Adrenal gland (tissue), 12 donors: ENCODE data around the gene ZNF593. TPM values are rescaled to one million over a fixed set of nuclear protein-coding genes. Genes with fewer than 3 reads are reported as not detected.

Source experiments
- DNase-seq, 7 donors: peaks; one replicate each; pipeline ENCODE4 v3.0.0-alpha.2; 2019 to 2020
- H3K27ac ChIP-seq, 5 donors: fragments of 200-600 bp; sonication (generic) in 4 of 5; 1 replicate in 3 of 5; 2 replicates in 2 of 5; pipeline versions ENCODE4 v1.5.1 to v1.8.0; 2016 to 2020; ENCODE audit warnings: mild to moderate bottlenecking in 1 of 5
- H3K27me3 ChIP-seq: fragments of 200-600 bp; 2 replicates; pipeline ENCODE4 v1.8.0; 2021
- H3K36me3 ChIP-seq, 2 donors: fragments of 200-600 bp; replicated peaks in 1 of 2; 1 replicate in 1 of 2; 2 replicates in 1 of 2; pipeline versions ENCODE4 v1.5.1 to v1.8.0; 2018 to 2022
- H3K4me1 ChIP-seq, 2 donors: fragments of 200-600 bp; replicated peaks in 1 of 2; 1 replicate in 1 of 2; 2 replicates in 1 of 2; pipeline versions ENCODE4 v1.5.1 to v1.8.0; 2018 to 2021
- H3K4me3 ChIP-seq, 4 donors: fragments of 200-600 bp; sonication (generic) in 3 of 4; one replicate each; pipeline ENCODE4 v1.5.1; 2016 to 2018
- H3K9me3 ChIP-seq, 3 donors: fragments of 200-600 bp; sonication (generic) in 1 of 3; replicated peaks in 1 of 3; 1 replicate in 2 of 3; 2 replicates in 1 of 3; pipeline versions ENCODE4 v1.5.1 to v1.8.0; 2016 to 2021
- CTCF ChIP-seq, 6 experiments: fragments of 450-650 bp in 4 of 6; fragments of 200-600 bp in 2 of 6; sonication (generic) in 1 of 6; IDR thresholded peaks; 1 replicate in 5 of 6; 2 replicates in 1 of 6; pipeline versions ENCODE4 v1.5.1 to v1.8.0; 2016 to 2021; ENCODE audit warnings: antibody characterized with exemption in 6 of 6, mild to moderate bottlenecking in 2 of 6, moderate library complexity in 1 of 6
- POLR2A ChIP-seq, 2 donors: fragments of 450-650 bp; IDR thresholded peaks; one replicate each; pipeline ENCODE4 v1.6.1; 2017; ENCODE audit warnings: antibody characterized with exemption in 2 of 2, mild to moderate bottlenecking in 2 of 2, moderate library complexity in 1 of 2
- WGBS, 4 donors: extraction: QIAGEN DNeasy Blood & Tissue Kit in 2 of 4; methylation state at CpG; one replicate each; pipeline versions ENCODE4 v1.1.5 to v1.1.7; 2013 to 2017; 5-methylcytosine and 5-hydroxymethylcytosine counted together
- intact Hi-C, 2 donors: fragments of 100-400 bp; cut with DNase I; formaldehyde crosslinking; loops; one replicate each; pipeline versions ENCODE4 v1.14.1 to v1.15.0; 2022 to 2023
- polyA plus RNA-seq, 3 donors: library from polyadenylated mRNA; stranded (reverse); fragments of 200-250 nt in 2 of 3; fragments of 350-450 nt in 1 of 3; fragmentation: Illumina TruSeq in 1 of 3; extraction: RNeasy Lipid Tissue Mini Kit (QIAGEN cat#74804) in 1 of 3; gene quantifications; one replicate each; pipeline ENCODE4 v1.2.3, GENCODE V29; 2013 to 2014
- total RNA-seq, 9 donors: library from RNA; depleted of rRNA in 4 of 9; stranded (reverse); fragments of >200 nt in 4 of 9; fragments of 120-200 nt in 1 of 9; fragmentation: NEBNext Ultra II Directional in 1 of 9; extraction: Animal tissue kit (Norgen Biotek cat#: 25700) in 1 of 9; gene quantifications; one replicate each; pipeline versions ENCODE4 v1.1.0 to v1.2.4, GENCODE V29; 2013 to 2023
- donor health status: healthy with polysubstance abuse.
- donor health status: Bipolar disorder and iron deficiency.
- donor health status: DM: yes; HTN: yes; CAD: no.
- donor health status: DM: no; HTN: no; CAD: no.
- donor health status: DM: no; HTN: no; CAD: no.
- donor health status: DM: yes; HTN: yes; CAD: no.

The ZNF593 gene
- total and polyA plus RNA-seq, 12 donors = 9.8 to 113 (median 31.7) TPM

DNA sequence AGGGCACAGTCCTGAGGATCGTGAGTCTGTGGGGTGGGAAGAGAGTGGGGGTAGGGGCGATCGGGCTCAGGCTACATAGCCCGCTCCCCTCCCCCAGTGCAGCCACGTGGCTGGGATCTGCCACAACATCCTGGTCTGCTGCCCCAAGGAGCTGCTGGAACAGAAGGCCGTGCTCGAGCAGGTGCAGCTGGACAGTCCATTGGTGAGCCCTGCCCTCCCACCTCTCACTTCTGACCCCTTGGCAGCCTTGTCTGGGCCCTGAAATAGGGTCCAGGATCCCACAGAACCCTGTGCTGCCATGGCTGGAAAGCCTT, 12.6 kb downstream of the ZNF593 start:
- Histone ChIP-seq H3K27me3 (no peaks in the 10 kb centered on the region), H3K36me3 (no peaks in the 10 kb centered on the region), H3K4me3 (no peak overlapping the region), H3K9me3 (no peaks in the 10 kb centered on the region), H3K4me1 (no peaks in the 10 kb centered on the region), H3K27ac (no peak overlapping the region)
- WGBS, 4 donors = 83 to 100% (median 92%) methylated on average over 1 to 7 of the region's 7 CpGs
- intact Hi-C loops = no loop called here
- DNase-seq = no peak
- TF ChIP-seq POLR2A (IDR thresholded peaks at IDR 0.05) = no peak
- TF ChIP-seq CTCF (IDR thresholded peaks at IDR 0.05) = no peak

- Histone ChIP-seq H3K27me3 (no peaks in the 10 kb centered on the region), H3K9me3 (no peaks in the 10 kb centered on the region), H3K36me3 (no peaks in the 10 kb centered on the region), H3K4me3 (no peak overlapping the region), H3K4me1 (no peaks in the 10 kb centered on the region), H3K27ac (no peak overlapping the region)
- WGBS, 4 donors = 78 to 89% (median 87%) methylated on average over 4 to 7 of the region's 7 CpGs
- intact Hi-C loops = no loop called here
- DNase-seq = no peak
- TF ChIP-seq CTCF (IDR thresholded peaks at IDR 0.05) (no peak), POLR2A (IDR thresholded peaks at IDR 0.05) (no peak)
These were observed 14.4 kb downstream of the ZNF593 start for GRCh38 chr1:26184086-26184485.

DNA sequence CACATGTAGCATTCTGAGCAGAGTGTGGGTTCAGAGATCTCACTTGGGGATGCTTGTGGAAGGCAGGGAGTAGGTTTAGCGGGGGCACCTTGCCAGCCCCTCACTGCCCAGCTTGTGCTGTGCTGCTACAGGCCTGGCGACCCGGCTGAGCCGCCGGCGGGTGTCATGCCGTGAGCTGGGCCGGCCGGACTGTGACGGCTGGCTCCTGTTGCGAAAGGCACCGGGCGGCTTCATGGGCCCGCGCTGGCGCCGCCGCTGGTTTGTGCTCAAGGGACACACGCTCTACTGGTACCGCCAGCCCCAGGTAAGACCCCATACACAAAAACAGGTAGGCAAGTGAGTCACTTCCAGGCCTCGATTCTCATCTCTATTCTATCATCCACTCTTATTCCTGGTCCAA, 15.2 kb downstream of the ZNF593 start:
- no peaks in the 10 kb centered on the region for H3K27me3 ChIP-seq
- no peaks in the 10 kb centered on the region for H3K4me1 ChIP-seq
- H3K9me3 ChIP-seq = no peaks in the 10 kb centered on the region
- H3K36me3 ChIP-seq = no peaks in the 10 kb centered on the region
- no peak overlapping the region for H3K27ac ChIP-seq
- no peak overlapping the region for H3K4me3 ChIP-seq
- DNase-seq = no peak
- intact Hi-C loops = no loop called here
- WGBS, 4 donors = 91 to 97% (median 93%) methylated on average over 15 to 21 of the region's 21 CpGs
- TF ChIP-seq CTCF (IDR thresholded peaks at IDR 0.05) = no peak
- TF ChIP-seq POLR2A (IDR thresholded peaks at IDR 0.05) = no peak

GRCh38 chr1:26187882-26188281, 18.2 kb downstream of the ZNF593 start:
- Histone ChIP-seq H3K9me3 (no peaks in the 10 kb centered on the region), H3K4me3 (no peak overlapping the region), H3K4me1 (no peaks in the 10 kb centered on the region), H3K36me3 (no peaks in the 10 kb centered on the region), H3K27me3 (no peaks in the 10 kb centered on the region), H3K27ac (no peak overlapping the region)
- 85 to 93% (median 88%) methylated on average over 6 of the region's 6 CpGs for WGBS, 4 donors
- TF ChIP-seq CTCF (IDR thresholded peaks at IDR 0.05) = no peak
- TF ChIP-seq POLR2A (IDR thresholded peaks at IDR 0.05) = no peak
- intact Hi-C loops = no loop called here
- no peak for DNase-seq
